ENCODE data around the gene HAND1.
"Not testable (repeated sequence)": the region's sequence is repeated elsewhere in the genome, so short reads cannot be mapped to it uniquely, and the experiment has no call there.

Gene HAND1

GRCh38 chr5:154517181-154517580, 39.2 kb upstream of the HAND1 start:
- no peak overlapping the region for H3K9ac ChIP-seq (ENCODE audit: low read length)
- no peaks in the 10 kb centered on the region for H3K27me3 ChIP-seq (ENCODE audit: control insufficient read depth, insufficient read depth, low read length)
- H3K27ac ChIP-seq (ENCODE audit: low read depth, low read length): no peak overlapping the region
- no peaks in the 10 kb centered on the region for H3K36me3 ChIP-seq (ENCODE audit: control insufficient read depth, insufficient read depth, low read length)
- H3K4me3 ChIP-seq (ENCODE audit: low read length): no peak overlapping the region
- H3K4me1 ChIP-seq (ENCODE audit: control insufficient read depth, insufficient read depth, low read length): peaks cover 10% of the 10 kb centered on the region

- H3K27me3 ChIP-seq (ENCODE audit: control insufficient read depth, insufficient read depth, low read length): no peaks in the 10 kb centered on the region
Measured at GRCh38 chr5:154516475-154516874, 38.4 kb upstream of the HAND1 start.

DNA sequence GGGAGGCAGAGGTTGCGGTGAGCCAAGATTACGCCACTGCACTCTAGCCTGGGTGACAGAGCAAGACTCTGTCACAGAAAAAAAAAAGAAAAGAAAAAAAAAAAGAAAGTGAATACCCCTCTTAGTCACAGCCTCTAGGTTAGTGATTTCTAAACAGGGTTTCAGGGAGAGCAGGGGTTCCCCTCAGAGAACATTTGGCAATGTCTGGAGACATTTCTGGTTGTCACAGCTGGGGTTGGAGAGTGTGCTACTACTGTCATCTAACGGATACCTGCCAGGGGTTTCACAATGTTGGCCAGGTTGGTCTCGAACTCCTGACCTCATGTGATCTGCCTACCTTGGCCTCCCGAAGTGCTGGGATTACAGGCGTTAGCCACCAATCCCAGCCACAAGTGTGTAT, 37.5 kb upstream of the HAND1 start:
- not testable (repeated sequence) for H3K27me3 ChIP-seq (ENCODE audit: control insufficient read depth, insufficient read depth, low read length); H3K4me3 ChIP-seq (ENCODE audit: low read length); H3K9ac ChIP-seq (ENCODE audit: low read length); H3K36me3 ChIP-seq (ENCODE audit: control insufficient read depth, insufficient read depth, low read length); H3K27ac ChIP-seq (ENCODE audit: low read depth, low read length); H3K4me1 ChIP-seq (ENCODE audit: control insufficient read depth, insufficient read depth, low read length)

More at GRCh38 chr5:154516475-154516874, 38.4 kb upstream of the HAND1 start:
- no peak overlapping the region for H3K27ac ChIP-seq (ENCODE audit: low read depth, low read length)
- no peak overlapping the region for H3K4me3 ChIP-seq (ENCODE audit: low read length)
- H3K36me3 ChIP-seq (ENCODE audit: control insufficient read depth, insufficient read depth, low read length): no peaks in the 10 kb centered on the region
- H3K9ac ChIP-seq (ENCODE audit: low read length): no peak overlapping the region
- H3K4me1 ChIP-seq (ENCODE audit: control insufficient read depth, insufficient read depth, low read length): peaks cover 10% of the 10 kb centered on the region

DNA sequence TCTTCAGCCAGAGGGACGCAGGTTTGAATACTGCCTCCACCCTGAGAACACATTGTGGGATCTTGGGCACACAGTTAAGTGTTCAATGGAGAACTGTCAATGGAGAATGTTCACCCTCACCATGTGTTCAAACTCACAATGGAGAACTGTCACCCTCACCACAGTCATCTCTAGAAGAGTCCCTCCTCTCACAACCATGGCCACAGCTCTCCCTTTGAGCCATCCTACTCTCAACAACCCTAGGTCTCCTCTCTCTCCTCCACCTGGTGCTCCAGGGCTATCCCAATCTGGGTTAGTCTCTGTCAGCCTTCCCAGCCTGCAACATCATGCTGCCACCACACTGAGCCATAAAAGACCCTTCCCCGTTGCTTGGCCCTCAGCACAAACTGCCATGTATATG, 36.3 kb upstream of the HAND1 start:
- Histone ChIP-seq H3K27ac (ENCODE audit: low read depth, low read length) (no peak overlapping the region), H3K9ac (ENCODE audit: low read length) (no peak overlapping the region), H3K27me3 (ENCODE audit: control insufficient read depth, insufficient read depth, low read length) (no peaks in the 10 kb centered on the region), H3K36me3 (ENCODE audit: control insufficient read depth, insufficient read depth, low read length) (no peaks in the 10 kb centered on the region), H3K4me1 (ENCODE audit: control insufficient read depth, insufficient read depth, low read length) (peaks cover 6% of the 10 kb centered on the region), H3K4me3 (ENCODE audit: low read length) (no peak overlapping the region)

DNA sequence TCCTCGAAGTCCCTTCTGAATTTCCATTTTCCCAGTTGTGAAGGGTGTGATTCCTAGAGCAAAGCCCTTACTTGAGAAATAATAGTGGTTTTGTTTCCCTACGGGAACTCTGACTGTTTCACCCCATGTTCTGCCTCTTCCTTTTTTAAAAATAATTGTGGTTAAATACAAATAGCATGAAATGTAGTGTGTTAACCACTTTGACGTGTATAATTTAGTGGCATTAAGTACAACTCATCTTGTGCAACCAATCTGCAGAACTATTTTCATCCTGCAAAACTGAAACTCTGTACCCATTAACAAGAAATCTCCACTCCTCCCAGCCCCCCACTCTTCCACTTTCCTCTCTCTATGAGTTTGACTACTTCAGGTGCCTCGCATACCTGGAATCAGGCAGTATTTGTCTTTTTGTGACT, 35.6 kb upstream of the HAND1 start:
- H3K9ac ChIP-seq (ENCODE audit: low read length): no peak overlapping the region
- no peaks in the 10 kb centered on the region for H3K36me3 ChIP-seq (ENCODE audit: control insufficient read depth, insufficient read depth, low read length)
- H3K27me3 ChIP-seq (ENCODE audit: control insufficient read depth, insufficient read depth, low read length): no peaks in the 10 kb centered on the region
- peaks cover 3% of the 10 kb centered on the region for H3K4me1 ChIP-seq (ENCODE audit: control insufficient read depth, insufficient read depth, low read length)
- no peak overlapping the region for H3K4me3 ChIP-seq (ENCODE audit: low read length)
- H3K27ac ChIP-seq (ENCODE audit: low read depth, low read length): no peak overlapping the region

GRCh38 chr5:154511984-154512383, 34.0 kb upstream of the HAND1 start:
- H3K27ac ChIP-seq (ENCODE audit: low read depth, low read length): no peak overlapping the region
- no peaks in the 10 kb centered on the region for H3K27me3 ChIP-seq (ENCODE audit: control insufficient read depth, insufficient read depth, low read length)

DNA sequence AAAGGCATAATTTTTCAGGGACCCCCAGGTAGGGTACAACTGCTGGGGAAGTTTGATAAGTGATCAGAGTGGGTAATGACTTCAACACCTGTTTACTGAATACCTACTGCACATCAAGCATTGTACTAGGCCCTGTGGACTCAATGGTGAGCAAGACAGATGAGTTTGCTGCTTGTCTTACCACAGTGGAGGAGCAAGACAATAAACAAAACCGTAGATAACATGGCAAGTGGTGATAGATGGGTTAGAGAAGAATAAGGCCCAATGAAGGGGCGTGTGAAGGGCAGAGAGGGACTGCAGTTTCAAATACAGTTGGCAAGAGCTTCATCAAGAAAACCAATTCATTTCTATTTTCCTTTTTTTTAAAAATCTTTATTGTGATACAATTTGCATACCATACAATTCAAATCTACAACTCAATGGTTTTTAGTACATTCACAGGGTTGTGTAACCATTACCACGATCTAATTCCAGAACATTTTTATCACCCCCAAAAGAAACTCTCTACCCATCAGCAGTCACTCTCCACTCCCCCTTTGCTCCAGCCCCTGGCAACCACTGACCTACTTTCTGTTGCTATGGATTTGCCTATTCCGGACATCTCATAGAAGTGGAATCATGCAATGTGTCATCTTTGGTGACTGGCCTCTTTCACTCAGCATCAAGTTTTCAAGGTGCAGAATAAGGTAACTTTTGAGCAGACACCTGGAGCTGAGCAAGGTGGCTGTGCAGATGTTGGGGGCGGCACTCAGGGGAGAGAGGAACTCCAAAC, 31.9 kb upstream of the HAND1 start:
- no peak overlapping the region for H3K9ac ChIP-seq (ENCODE audit: low read length)
- no peaks in the 10 kb centered on the region for H3K36me3 ChIP-seq (ENCODE audit: control insufficient read depth, insufficient read depth, low read length)
- no peak overlapping the region for H3K4me3 ChIP-seq (ENCODE audit: low read length)
- H3K27ac ChIP-seq (ENCODE audit: low read depth, low read length): no peak overlapping the region
- H3K27me3 ChIP-seq (ENCODE audit: control insufficient read depth, insufficient read depth, low read length): no peaks in the 10 kb centered on the region
- peaks cover 5% of the 10 kb centered on the region for H3K4me1 ChIP-seq (ENCODE audit: control insufficient read depth, insufficient read depth, low read length)

More at GRCh38 chr5:154511984-154512383, 34.0 kb upstream of the HAND1 start:
- H3K36me3 ChIP-seq (ENCODE audit: control insufficient read depth, insufficient read depth, low read length): no peaks in the 10 kb centered on the region
- no peak overlapping the region for H3K4me3 ChIP-seq (ENCODE audit: low read length)
- H3K4me1 ChIP-seq (ENCODE audit: control insufficient read depth, insufficient read depth, low read length): no peaks in the 10 kb centered on the region
- H3K9ac ChIP-seq (ENCODE audit: low read length): no peak overlapping the region

DNA sequence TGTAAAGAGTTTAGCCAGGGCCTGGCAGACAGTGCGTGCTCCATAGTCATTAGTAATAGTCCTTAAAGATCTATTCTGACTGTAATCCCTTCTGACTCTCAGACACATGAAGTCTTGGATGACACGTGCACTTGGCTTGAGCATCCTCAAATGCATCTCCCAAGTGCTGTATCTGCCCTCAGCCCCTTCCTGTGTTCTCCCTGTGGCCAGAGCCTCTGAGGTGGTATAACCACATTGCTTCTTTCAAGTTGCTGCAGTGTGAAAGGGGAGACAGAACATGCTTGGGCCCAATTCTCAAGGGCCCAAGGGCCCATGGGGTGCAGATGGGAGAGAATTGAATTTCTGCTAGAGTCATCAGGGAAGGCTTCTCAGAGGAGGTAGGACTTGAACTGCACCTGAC, 30.1 kb upstream of the HAND1 start:
- Histone ChIP-seq H3K4me3 (ENCODE audit: low read length) (no peak overlapping the region), H3K4me1 (ENCODE audit: control insufficient read depth, insufficient read depth, low read length) (peaks cover 5% of the 10 kb centered on the region)

GRCh38 chr5:154506716-154507080, 28.7 kb upstream of the HAND1 start:
- Histone ChIP-seq H3K36me3 (ENCODE audit: control insufficient read depth, insufficient read depth, low read length) (no peaks in the 10 kb centered on the region), H3K27me3 (ENCODE audit: control insufficient read depth, insufficient read depth, low read length) (no peaks in the 10 kb centered on the region), H3K27ac (ENCODE audit: low read depth, low read length) (no peak overlapping the region), H3K4me1 (ENCODE audit: control insufficient read depth, insufficient read depth, low read length) (peaks cover 5% of the 10 kb centered on the region), H3K9ac (ENCODE audit: low read length) (no peak overlapping the region), H3K4me3 (ENCODE audit: low read length) (no peak overlapping the region)

More for the DNA sequence above, 30.1 kb upstream of the HAND1 start:
- no peaks in the 10 kb centered on the region for H3K27me3 ChIP-seq (ENCODE audit: control insufficient read depth, insufficient read depth, low read length)
- no peaks in the 10 kb centered on the region for H3K36me3 ChIP-seq (ENCODE audit: control insufficient read depth, insufficient read depth, low read length)
- H3K27ac ChIP-seq (ENCODE audit: low read depth, low read length): no peak overlapping the region
- no peak overlapping the region for H3K9ac ChIP-seq (ENCODE audit: low read length)

DNA sequence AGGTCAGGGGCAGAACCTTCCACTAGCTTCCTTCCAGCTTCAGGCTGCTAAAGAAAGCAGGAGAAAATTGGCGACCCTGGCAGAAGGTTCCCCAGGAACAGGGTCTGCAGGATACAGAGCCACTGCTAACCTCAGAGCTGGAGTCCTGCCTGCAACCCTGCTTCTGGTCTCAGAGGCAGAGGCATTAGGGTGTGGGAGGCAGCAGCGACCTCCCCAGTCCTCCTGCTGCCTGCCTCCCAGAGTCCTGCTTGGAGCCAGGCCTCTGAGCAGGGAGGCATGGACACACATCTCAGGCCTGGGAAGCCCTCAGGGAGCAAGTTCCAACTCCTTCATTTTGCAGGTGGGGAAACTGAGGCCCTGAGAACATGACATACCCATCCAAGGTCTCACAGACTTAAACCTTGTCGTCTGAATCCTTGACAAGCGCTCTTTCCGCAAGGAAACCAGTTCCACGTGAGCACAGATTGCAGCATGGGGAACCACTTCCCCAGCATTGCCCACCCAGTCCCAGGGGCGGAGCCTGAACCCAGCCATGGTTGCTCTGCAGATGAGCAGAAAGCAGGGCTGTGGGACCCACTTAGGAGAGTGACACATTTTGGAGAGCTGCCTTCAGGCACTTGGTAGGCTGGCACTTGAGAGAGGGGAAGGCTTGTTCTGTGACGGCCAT, 28.2 kb upstream of the HAND1 start:
- Histone ChIP-seq H3K4me1 (ENCODE audit: control insufficient read depth, insufficient read depth, low read length) (peaks cover 5% of the 10 kb centered on the region), H3K36me3 (ENCODE audit: control insufficient read depth, insufficient read depth, low read length) (no peaks in the 10 kb centered on the region), H3K9ac (ENCODE audit: low read length) (no peak overlapping the region), H3K27me3 (ENCODE audit: control insufficient read depth, insufficient read depth, low read length) (no peaks in the 10 kb centered on the region), H3K27ac (ENCODE audit: low read depth, low read length) (no peak overlapping the region), H3K4me3 (ENCODE audit: low read length) (no peak overlapping the region)

- Histone ChIP-seq H3K27ac (ENCODE audit: low read depth, low read length) (no peak overlapping the region), H3K4me1 (ENCODE audit: control insufficient read depth, insufficient read depth, low read length) (peaks cover 5% of the 10 kb centered on the region), H3K9ac (ENCODE audit: low read length) (no peak overlapping the region), H3K4me3 (ENCODE audit: low read length) (no peak overlapping the region), H3K27me3 (ENCODE audit: control insufficient read depth, insufficient read depth, low read length) (no peaks in the 10 kb centered on the region), H3K36me3 (ENCODE audit: control insufficient read depth, insufficient read depth, low read length) (no peaks in the 10 kb centered on the region)
Measured at GRCh38 chr5:154505567-154505966, 27.5 kb upstream of the HAND1 start.

GRCh38 chr5:154503698-154504039, 25.6 kb upstream of the HAND1 start:
- no peak overlapping the region for H3K4me3 ChIP-seq (ENCODE audit: low read length)
- no peak overlapping the region for H3K9ac ChIP-seq (ENCODE audit: low read length)
- H3K4me1 ChIP-seq (ENCODE audit: control insufficient read depth, insufficient read depth, low read length): peaks cover 5% of the 10 kb centered on the region
- H3K27me3 ChIP-seq (ENCODE audit: control insufficient read depth, insufficient read depth, low read length): no peaks in the 10 kb centered on the region
- no peak overlapping the region for H3K27ac ChIP-seq (ENCODE audit: low read depth, low read length)
- H3K36me3 ChIP-seq (ENCODE audit: control insufficient read depth, insufficient read depth, low read length): no peaks in the 10 kb centered on the region

GRCh38 chr5:154502180-154502579, 24.2 kb upstream of the HAND1 start:
- no peaks in the 10 kb centered on the region for H3K27me3 ChIP-seq (ENCODE audit: control insufficient read depth, insufficient read depth, low read length)
- H3K9ac ChIP-seq (ENCODE audit: low read length): no peak overlapping the region
- no peaks in the 10 kb centered on the region for H3K36me3 ChIP-seq (ENCODE audit: control insufficient read depth, insufficient read depth, low read length)
- H3K4me3 ChIP-seq (ENCODE audit: low read length): no peak overlapping the region
- H3K27ac ChIP-seq (ENCODE audit: low read depth, low read length): no peak overlapping the region
- peaks cover 5% of the 10 kb centered on the region for H3K4me1 ChIP-seq (ENCODE audit: control insufficient read depth, insufficient read depth, low read length)

All from rectal smooth muscle tissue (tissue), 1 donor.